PFSK-1 (cell line): ENCODE data around the gene DACH1.

Experiments used
- FOXP2 ChIP-seq: optimal IDR thresholded peaks from 2 replicates; pipeline ENCODE3; 2011; ENCODE audit warnings: borderline replicate concordance, control low read depth, inconsistent platforms; ENCODE audit not compliant: insufficient read depth; ENCODE audit errors: extremely low read length, extremely low read depth
- POLR2AphosphoS5 ChIP-seq: IDR thresholded peaks from 2 replicates; pipeline ENCODE4 v1.6.1; 2012; ENCODE audit warnings: low read depth, mild to moderate bottlenecking, control low read depth, low read length, moderate library complexity
- SIN3A ChIP-seq: IDR thresholded peaks from 2 replicates; pipeline ENCODE4 v1.6.1; 2012; ENCODE audit warnings: mild to moderate bottlenecking, low read length, moderate library complexity, borderline replicate concordance; ENCODE audit not compliant: insufficient read depth
- TAF1 ChIP-seq: IDR thresholded peaks from 2 replicates; pipeline ENCODE4 v1.6.1; 2012; ENCODE audit warnings: low read length, control low read depth, borderline replicate concordance; ENCODE audit not compliant: insufficient read depth
- TF ChIP-seq, protein P1 (sequence below), 2 experiments: IDR thresholded peaks; 2 replicates each; pipeline versions ENCODE4 v1.6.1 to v1.8.0; 2011 to 2012; ENCODE audit warnings: low read depth in 2 of 2, low read length in 2 of 2, control low read depth in 1 of 2, inconsistent platforms in 1 of 2, mild to moderate bottlenecking in 1 of 2, moderate library complexity in 1 of 2; ENCODE audit not compliant: insufficient read depth in 1 of 2

The DACH1 gene

DNA sequence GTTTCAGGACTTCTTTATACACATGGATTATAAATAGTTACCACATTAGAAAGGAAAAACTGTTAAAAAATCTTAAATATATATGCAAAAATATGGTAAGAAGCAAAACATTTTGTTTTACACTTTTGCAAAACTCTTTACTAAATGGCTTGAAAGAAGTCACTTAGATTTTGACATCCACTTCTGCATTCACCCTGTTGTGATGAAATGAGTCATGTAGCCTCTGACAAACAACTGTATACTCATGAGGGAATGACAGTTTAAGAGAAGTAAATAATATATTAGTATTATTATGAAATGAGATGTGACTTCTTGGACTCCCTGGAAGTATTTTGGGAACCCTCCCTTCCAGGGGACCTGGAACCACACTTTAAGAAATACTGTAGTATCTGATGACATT, 275.6 kb downstream of the DACH1 start:
- no peak for TF ChIP-seq POLR2AphosphoS5
- TF ChIP-seq, protein P1, sequence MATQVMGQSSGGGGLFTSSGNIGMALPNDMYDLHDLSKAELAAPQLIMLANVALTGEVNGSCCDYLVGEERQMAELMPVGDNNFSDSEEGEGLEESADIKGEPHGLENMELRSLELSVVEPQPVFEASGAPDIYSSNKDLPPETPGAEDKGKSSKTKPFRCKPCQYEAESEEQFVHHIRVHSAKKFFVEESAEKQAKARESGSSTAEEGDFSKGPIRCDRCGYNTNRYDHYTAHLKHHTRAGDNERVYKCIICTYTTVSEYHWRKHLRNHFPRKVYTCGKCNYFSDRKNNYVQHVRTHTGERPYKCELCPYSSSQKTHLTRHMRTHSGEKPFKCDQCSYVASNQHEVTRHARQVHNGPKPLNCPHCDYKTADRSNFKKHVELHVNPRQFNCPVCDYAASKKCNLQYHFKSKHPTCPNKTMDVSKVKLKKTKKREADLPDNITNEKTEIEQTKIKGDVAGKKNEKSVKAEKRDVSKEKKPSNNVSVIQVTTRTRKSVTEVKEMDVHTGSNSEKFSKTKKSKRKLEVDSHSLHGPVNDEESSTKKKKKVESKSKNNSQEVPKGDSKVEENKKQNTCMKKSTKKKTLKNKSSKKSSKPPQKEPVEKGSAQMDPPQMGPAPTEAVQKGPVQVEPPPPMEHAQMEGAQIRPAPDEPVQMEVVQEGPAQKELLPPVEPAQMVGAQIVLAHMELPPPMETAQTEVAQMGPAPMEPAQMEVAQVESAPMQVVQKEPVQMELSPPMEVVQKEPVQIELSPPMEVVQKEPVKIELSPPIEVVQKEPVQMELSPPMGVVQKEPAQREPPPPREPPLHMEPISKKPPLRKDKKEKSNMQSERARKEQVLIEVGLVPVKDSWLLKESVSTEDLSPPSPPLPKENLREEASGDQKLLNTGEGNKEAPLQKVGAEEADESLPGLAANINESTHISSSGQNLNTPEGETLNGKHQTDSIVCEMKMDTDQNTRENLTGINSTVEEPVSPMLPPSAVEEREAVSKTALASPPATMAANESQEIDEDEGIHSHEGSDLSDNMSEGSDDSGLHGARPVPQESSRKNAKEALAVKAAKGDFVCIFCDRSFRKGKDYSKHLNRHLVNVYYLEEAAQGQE (IDR thresholded peaks at IDR 0.05; ENCODE audit: insufficient read depth in 1 of 2, low read depth in 2 of 2, low read length in 2 of 2): no peak
- TF ChIP-seq TAF1: no peak
- no peak for TF ChIP-seq SIN3A
- TF ChIP-seq FOXP2: no peak

DNA sequence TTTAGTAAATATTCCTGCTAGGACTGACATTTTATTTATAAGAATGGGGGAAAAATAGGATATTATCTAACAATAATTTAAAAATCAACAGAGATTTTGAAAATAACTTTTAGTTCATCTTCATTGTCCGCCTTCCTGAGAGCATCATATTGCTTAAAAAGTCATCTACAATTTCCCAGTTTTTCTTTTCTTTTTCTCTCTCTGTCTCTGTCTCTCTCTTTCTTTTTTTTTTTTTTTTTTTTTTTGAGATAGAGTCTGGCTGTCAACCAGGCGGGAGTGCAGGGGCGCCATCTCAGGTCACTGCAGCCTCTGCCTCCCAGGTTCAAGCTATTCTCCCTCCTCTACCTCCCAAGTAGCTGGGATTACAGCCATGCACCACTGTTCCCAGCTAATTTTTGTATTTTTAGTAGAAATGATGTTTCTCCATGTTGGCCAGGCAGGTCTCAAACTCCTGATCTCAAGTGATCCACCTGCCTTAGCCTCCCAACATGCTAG, 276.3 kb downstream of the DACH1 start:
- TF ChIP-seq FOXP2 (no peak), SIN3A (no peak), TAF1 (no peak), POLR2AphosphoS5 (no peak)
- TF ChIP-seq, protein P1 (IDR thresholded peaks at IDR 0.05; ENCODE audit: insufficient read depth in 1 of 2, low read depth in 2 of 2, low read length in 2 of 2): no peak

DNA sequence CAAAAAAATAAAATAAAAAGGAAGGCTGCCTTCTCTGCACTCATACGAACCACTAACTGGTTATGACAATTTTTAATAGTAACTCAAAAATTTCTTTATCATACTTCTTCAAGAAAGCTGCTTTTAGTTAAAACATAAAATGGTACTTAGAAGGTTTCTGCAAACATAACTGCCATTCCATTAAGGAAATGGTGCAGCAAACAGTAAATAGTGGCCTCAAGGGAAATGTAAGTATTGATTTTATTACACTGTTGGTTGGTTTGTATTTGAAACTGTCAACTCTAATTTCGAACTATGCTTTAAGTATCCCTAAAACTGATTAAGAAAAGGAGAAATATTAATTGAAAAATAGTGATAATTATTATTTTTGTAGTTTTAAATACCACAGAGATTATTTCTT, 278.0 kb downstream of the DACH1 start:
- no peak for TF ChIP-seq SIN3A
- no peak for TF ChIP-seq FOXP2
- no peak for TF ChIP-seq TAF1
- no peak for TF ChIP-seq POLR2AphosphoS5
- TF ChIP-seq, protein P1 (IDR thresholded peaks at IDR 0.05; ENCODE audit: insufficient read depth in 1 of 2, low read depth in 2 of 2, low read length in 2 of 2): no peak

DNA sequence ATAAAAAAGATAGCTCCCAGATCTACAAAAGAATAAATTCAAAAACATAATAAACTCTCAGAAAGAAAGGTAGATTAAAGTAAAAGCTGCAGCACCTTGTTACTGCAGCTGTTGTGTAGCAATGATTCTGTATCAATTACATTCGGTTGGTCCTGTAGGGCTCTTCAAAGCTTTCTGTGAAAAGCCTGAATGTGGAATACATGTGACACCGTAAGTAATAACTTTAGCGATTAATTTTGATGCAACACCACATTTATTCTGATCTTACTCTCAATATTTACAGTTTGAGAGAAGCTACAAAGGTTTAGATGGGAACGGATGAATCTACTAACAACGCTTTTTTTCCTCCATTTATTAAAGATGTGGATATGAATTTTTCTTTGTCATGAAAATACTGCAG, 279.2 kb downstream of the DACH1 start:
- no peak for TF ChIP-seq TAF1
- no peak for TF ChIP-seq FOXP2
- no peak for TF ChIP-seq POLR2AphosphoS5
- TF ChIP-seq, protein P1 (IDR thresholded peaks at IDR 0.05; ENCODE audit: insufficient read depth in 1 of 2, low read depth in 2 of 2, low read length in 2 of 2): no peak
- TF ChIP-seq SIN3A: no peak

DNA sequence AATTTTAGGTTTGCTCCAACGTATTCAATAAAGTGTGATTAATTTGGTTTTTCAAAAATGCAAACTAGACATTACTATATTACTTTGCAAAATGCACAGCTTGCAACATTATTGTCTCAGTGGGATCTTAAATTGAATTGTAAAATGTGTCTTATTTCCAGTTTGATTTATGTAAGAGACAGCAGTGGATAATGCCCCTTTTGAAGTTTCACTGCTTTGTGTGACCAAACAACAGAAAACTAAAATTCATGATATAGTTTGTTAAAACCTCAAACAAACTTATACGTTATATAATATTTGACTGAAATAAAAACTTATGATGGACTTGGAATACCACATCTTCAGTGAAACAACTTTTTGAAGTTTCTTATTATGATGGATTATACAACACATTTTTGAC, 279.8 kb downstream of the DACH1 start:
- TF ChIP-seq, protein P1 (IDR thresholded peaks at IDR 0.05; ENCODE audit: insufficient read depth in 1 of 2, low read depth in 2 of 2, low read length in 2 of 2): no peak
- TF ChIP-seq TAF1: no peak
- no peak for TF ChIP-seq SIN3A
- TF ChIP-seq FOXP2: no peak
- no peak for TF ChIP-seq POLR2AphosphoS5
